HEK293T (cell line): ENCODE measurements around the gene NOL4L.

Experiments used
- CTCF ChIA-PET: fragments of 350-600 bp; formaldehyde crosslinking; extraction: SDS; loops from one replicate; lab custom pipeline; 2021; ENCODE audit warnings: antibody characterized with exemption, inconsistent platforms; lab: Yijun Ruan, JAX
- POLR2A ChIA-PET: fragments of 350-600 bp; formaldehyde crosslinking; extraction: SDS; loops from one replicate; lab custom pipeline; 2020; ENCODE audit warnings: antibody characterized with exemption, inconsistent platforms; lab: Yijun Ruan, JAX
- DNase-seq: peaks from one replicate; pipeline ENCODE4 v3.0.0; 2012; ENCODE audit warnings: mixed read lengths; ENCODE audit errors: extremely low spot score
- ARNT ChIP-seq: fragments of 450-650 bp; IDR thresholded peaks from 2 replicates; pipeline ENCODE4 v1.6.1; 2017; ENCODE audit warnings: mild to moderate bottlenecking
- BHLHE40 ChIP-seq: fragments of 450-650 bp; IDR thresholded peaks from 2 replicates; pipeline ENCODE4 v1.6.1; 2016; ENCODE audit warnings: mild to moderate bottlenecking, moderate library complexity, borderline replicate concordance
- CTBP1 ChIP-seq: fragments of 450-650 bp; IDR thresholded peaks from 2 replicates; pipeline ENCODE4 v1.6.1; 2016; ENCODE audit warnings: borderline replicate concordance
- ELF4 ChIP-seq: fragments of 450-650 bp; IDR thresholded peaks from 2 replicates; pipeline ENCODE4 v1.6.1; 2017; ENCODE audit warnings: antibody characterized with exemption
- FOXA1 ChIP-seq: fragments of 450-650 bp; IDR thresholded peaks from 2 replicates; pipeline ENCODE4 v1.6.1; 2016; ENCODE audit warnings: mild to moderate bottlenecking
- FOXK2 ChIP-seq: fragments of 450-650 bp; IDR thresholded peaks from 2 replicates; pipeline ENCODE4 v1.6.1; 2016; ENCODE audit warnings: mild to moderate bottlenecking
- FOXM1 ChIP-seq: fragments of 450-650 bp; IDR thresholded peaks from 2 replicates; pipeline ENCODE4 v1.6.1; 2017; ENCODE audit warnings: mild to moderate bottlenecking, borderline replicate concordance
- HDGF ChIP-seq: fragments of 450-650 bp; IDR thresholded peaks from 2 replicates; pipeline ENCODE4 v1.6.1; 2017; ENCODE audit warnings: antibody characterized with exemption, borderline replicate concordance
- L3MBTL2 ChIP-seq: fragments of 450-650 bp; conservative IDR thresholded peaks from 2 replicates; pipeline ENCODE4 v1.6.1; 2016; ENCODE audit warnings: mild to moderate bottlenecking
- LEF1 ChIP-seq: fragments of 450-650 bp; IDR thresholded peaks from 2 replicates; pipeline ENCODE4 v1.6.1; 2017; ENCODE audit warnings: mild to moderate bottlenecking, borderline replicate concordance
- NFRKB ChIP-seq: fragments of 450-650 bp; IDR thresholded peaks from 2 replicates; pipeline ENCODE4 v1.6.1; 2016; ENCODE audit warnings: mild to moderate bottlenecking, moderate library complexity
- PKNOX1 ChIP-seq: fragments of 450-650 bp; IDR thresholded peaks from 2 replicates; pipeline ENCODE4 v1.6.1; 2016
- SP1 ChIP-seq: fragments of 450-650 bp; IDR thresholded peaks from 2 replicates; pipeline ENCODE4 v1.6.1; 2017
- SUZ12 ChIP-seq: fragments of 450-650 bp; IDR thresholded peaks from 2 replicates; pipeline ENCODE4 v1.6.1; 2016; ENCODE audit warnings: mild to moderate bottlenecking
- TARDBP ChIP-seq: fragments of 450-650 bp; IDR thresholded peaks from 2 replicates; pipeline ENCODE4 v1.6.1; 2016
- ZNF384 ChIP-seq: fragments of 450-650 bp; IDR thresholded peaks from 2 replicates; pipeline ENCODE4 v1.6.1; 2016

The NOL4L gene

GRCh38 chr20:32427996-32428395, 157.1 kb downstream of the NOL4L start:
- TF ChIP-seq TARDBP = no peak
- TF ChIP-seq FOXM1 = no peak
- no peak for TF ChIP-seq LEF1
- TF ChIP-seq L3MBTL2 = no peak
- no peak for TF ChIP-seq NFRKB
- no peak for TF ChIP-seq ELF4
- TF ChIP-seq SUZ12 = no peak
- TF ChIP-seq FOXK2 = no peak
- TF ChIP-seq HDGF = no peak
- no peak for TF ChIP-seq BHLHE40
- no peak for TF ChIP-seq FOXA1
- no peak for TF ChIP-seq SP1
- no peak for TF ChIP-seq PKNOX1
- no peak for TF ChIP-seq ARNT
- no peak for TF ChIP-seq ZNF384
- no peak for TF ChIP-seq CTBP1
- no peak for DNase-seq
- ChIA-PET POLR2A (no interaction called here), CTCF (interaction anchor here (0.6 kb wide), 1 partner anchor 107 kb away, joined by 5 read pairs; no protein-coding TSS in a partner anchor)

GRCh38 chr20:32421290-32421689, 163.8 kb downstream of the NOL4L start:
- TF ChIP-seq ARNT (no peak), HDGF (no peak), SP1 (no peak), ELF4 (no peak), FOXM1 (no peak), FOXA1 (no peak), CTBP1 (no peak), LEF1 (no peak), NFRKB (no peak), ZNF384 (no peak)
- no peak for DNase-seq
- CTCF ChIA-PET = interaction anchor here (0.7 kb wide), 1 partner anchor 1574 kb away, joined by 4 read pairs; no protein-coding TSS in a partner anchor
- POLR2A ChIA-PET = no interaction called here

DNA sequence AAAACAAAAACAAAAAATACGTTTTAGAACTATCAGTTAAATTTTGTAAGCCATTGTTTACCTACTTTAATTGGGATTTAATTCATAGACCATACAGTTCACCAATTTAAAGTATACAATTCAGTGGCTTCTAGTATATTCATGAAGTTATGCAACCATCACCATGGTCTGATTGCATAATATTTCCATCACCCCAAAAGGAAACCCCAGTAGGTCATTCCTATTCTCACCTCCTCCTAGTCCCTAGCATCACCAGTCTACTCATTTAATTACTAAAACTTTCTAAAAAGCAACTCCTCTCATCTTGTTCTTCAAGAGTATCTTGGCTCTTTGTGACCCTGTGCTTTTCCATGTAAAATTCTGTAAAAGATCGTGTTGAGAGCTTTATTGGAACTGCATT, 166.8 kb downstream of the NOL4L start:
- CTCF ChIA-PET = interaction anchor here (0.6 kb wide), 2 partner anchors 31 to 188 kb away, joined by 3 read pairs; no protein-coding TSS in a partner anchor
- no peak for DNase-seq
- POLR2A ChIA-PET = no interaction called here
- no peak for TF ChIP-seq ARNT
- TF ChIP-seq NFRKB = no peak
- TF ChIP-seq LEF1 = no peak
- TF ChIP-seq TARDBP = no peak
- TF ChIP-seq ZNF384 = no peak
- TF ChIP-seq SUZ12 = no peak
- TF ChIP-seq FOXM1 = no peak
- TF ChIP-seq SP1 = no peak
- no peak for TF ChIP-seq BHLHE40
- TF ChIP-seq PKNOX1 = no peak
- no peak for TF ChIP-seq FOXK2
- no peak for TF ChIP-seq CTBP1
- no peak for TF ChIP-seq ELF4

- ChIA-PET POLR2A (no interaction called here), CTCF (no interaction called here)
- TF ChIP-seq SP1 = no peak
- TF ChIP-seq SUZ12 = no peak
- no peak for TF ChIP-seq LEF1
- TF ChIP-seq CTBP1 = no peak
- no peak for TF ChIP-seq HDGF
- no peak for TF ChIP-seq FOXA1
- TF ChIP-seq ELF4 = no peak
- no peak for TF ChIP-seq NFRKB
- no peak for TF ChIP-seq FOXM1
- no peak for TF ChIP-seq ARNT
- no peak for TF ChIP-seq PKNOX1
- DNase-seq = no peak
These were observed 168.9 kb downstream of the NOL4L start for GRCh38 chr20:32416206-32416605.

- CTCF ChIA-PET = no interaction called here
- POLR2A ChIA-PET = no interaction called here
- no peak for DNase-seq
- no peak for TF ChIP-seq TARDBP
- no peak for TF ChIP-seq FOXK2
- no peak for TF ChIP-seq ARNT
- TF ChIP-seq FOXM1 = no peak
- TF ChIP-seq BHLHE40 = no peak
- TF ChIP-seq PKNOX1 = no peak
- no peak for TF ChIP-seq FOXA1
- TF ChIP-seq LEF1 = no peak
- TF ChIP-seq NFRKB = no peak
- TF ChIP-seq SP1 = no peak
- TF ChIP-seq ZNF384 = no peak
- no peak for TF ChIP-seq L3MBTL2
- no peak for TF ChIP-seq HDGF
- no peak for TF ChIP-seq SUZ12
- TF ChIP-seq ELF4 = no peak
- no peak for TF ChIP-seq CTBP1
These were observed 169.6 kb downstream of the NOL4L start for GRCh38 chr20:32415494-32415893.
